Neural crest cell (in vitro differentiated cells): Measurements from ENCODE around the gene KCTD6. TPM values are rescaled to one million over a fixed set of nuclear protein-coding genes. Genes with fewer than 3 reads are reported as not detected.
"Not testable (repeated sequence)": the region's sequence is repeated elsewhere in the genome, so short reads cannot be mapped to it uniquely, and the experiment has no call there.

Source experiments
- DNase-seq: peaks from one replicate; pipeline ENCODE4 v3.0.0; 2021; ENCODE audit warnings: low read depth, mixed read lengths, low spot score
- H3K27ac Mint-ChIP-seq: one replicate; pipeline ENCODE4 v1.8.0; 2021; ENCODE audit warnings: mild to moderate bottlenecking, mixed read lengths; ENCODE audit not compliant: unreplicated experiment
- H3K27me3 Mint-ChIP-seq: 2 replicates; pipeline ENCODE4 v1.8.0; 2021; ENCODE audit warnings: low read depth, mild to moderate bottlenecking, mixed read lengths
- H3K36me3 Mint-ChIP-seq: 2 replicates; pipeline ENCODE4 v1.8.0; 2021; ENCODE audit warnings: low read depth, mild to moderate bottlenecking, mixed read lengths
- H3K4me1 Mint-ChIP-seq: 2 replicates; pipeline ENCODE4 v1.8.0; 2021; ENCODE audit warnings: mixed read lengths
- H3K4me3 Mint-ChIP-seq: one replicate; pipeline ENCODE4 v1.8.0; 2021; ENCODE audit warnings: mild to moderate bottlenecking, mixed read lengths
- H3K9me3 Mint-ChIP-seq: 2 replicates; pipeline ENCODE4 v1.8.0; 2021; ENCODE audit warnings: mixed read lengths
- CTCF ChIP-seq: fragments of 200-600 bp; sonication (generic); conservative IDR thresholded peaks from 2 replicates; pipeline ENCODE4 v1.5.0; 2021; ENCODE audit warnings: antibody characterized with exemption, mild to moderate bottlenecking
- total RNA-seq: library from RNA; stranded (reverse); gene quantifications from 2 replicates; pipeline ENCODE4 v1.2.1, GENCODE V29; 2021

The KCTD6 gene
- total RNA-seq, 1 donor from 2014 or later: 13.5 TPM

DNA sequence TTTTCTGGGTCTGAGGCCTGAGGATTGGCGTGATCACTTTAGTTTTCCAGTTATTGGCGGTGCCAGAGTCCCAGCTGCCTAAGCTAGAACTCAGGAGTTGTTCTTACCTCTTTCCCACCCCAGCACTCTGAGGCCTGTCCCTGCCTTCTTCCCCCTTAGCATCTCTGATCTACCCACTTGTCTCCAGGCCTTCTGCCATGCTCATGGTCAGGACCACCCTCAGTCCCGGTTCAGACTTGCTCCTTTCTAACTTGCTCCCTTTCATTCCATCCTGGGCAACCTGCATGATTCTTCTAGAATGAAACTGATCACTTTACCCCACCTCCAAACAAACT lies 29.4 kb downstream of the KCTD6 start:
- Mint-ChIP-seq H3K4me1 (peaks cover 25% of the 10 kb centered on the region), H3K9me3 (no peaks in the 10 kb centered on the region), H3K36me3 (no peaks in the 10 kb centered on the region), H3K27ac (peak overlapping the region; percentile 57), H3K27me3 (no peaks in the 10 kb centered on the region), H3K4me3 (no peak overlapping the region)
- DNase-seq: no peak
- no peak for TF ChIP-seq CTCF

DNA sequence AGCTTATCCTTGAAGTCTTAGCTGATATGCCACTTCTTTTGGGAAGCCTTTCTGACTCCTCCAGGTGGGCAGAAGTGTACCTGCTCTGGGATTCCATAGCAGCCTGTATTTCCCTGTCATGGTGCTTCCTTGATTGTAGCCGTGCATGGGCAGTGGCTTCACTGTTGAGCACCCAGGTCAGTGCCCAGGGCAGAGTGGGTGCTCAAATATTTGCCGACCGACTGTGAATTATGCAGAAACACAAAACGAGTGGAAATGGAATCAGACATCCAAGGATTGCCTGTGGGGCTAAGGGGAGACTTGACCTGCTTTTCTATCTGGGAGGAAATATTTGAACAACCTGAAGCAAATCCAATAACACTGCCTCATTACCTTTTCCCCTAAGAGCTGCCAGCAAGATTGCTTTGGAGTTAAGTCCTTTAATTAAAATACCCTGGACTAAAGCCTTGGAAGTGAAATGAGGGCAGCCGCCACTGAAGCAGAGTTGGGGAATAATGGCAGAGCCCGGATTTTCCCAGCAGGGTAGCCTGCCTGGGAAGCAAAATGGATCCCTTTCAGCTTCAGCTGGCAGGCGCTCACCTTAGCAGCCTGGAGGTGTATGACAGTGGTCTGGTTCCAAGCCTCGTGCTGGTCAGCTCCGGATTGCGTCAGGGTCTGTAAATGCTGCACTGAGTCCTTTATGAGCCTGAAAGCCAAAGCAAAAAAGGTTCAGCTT lies 30.2 kb downstream of the KCTD6 start:
- TF ChIP-seq CTCF: no peak
- peak overlapping the region; percentile 57 for H3K27ac Mint-ChIP-seq
- H3K36me3 Mint-ChIP-seq: no peaks in the 10 kb centered on the region
- H3K9me3 Mint-ChIP-seq: no peaks in the 10 kb centered on the region
- H3K4me1 Mint-ChIP-seq: peaks cover 25% of the 10 kb centered on the region
- H3K4me3 Mint-ChIP-seq: no peak overlapping the region
- DNase-seq: no peak
- no peaks in the 10 kb centered on the region for H3K27me3 Mint-ChIP-seq

DNA sequence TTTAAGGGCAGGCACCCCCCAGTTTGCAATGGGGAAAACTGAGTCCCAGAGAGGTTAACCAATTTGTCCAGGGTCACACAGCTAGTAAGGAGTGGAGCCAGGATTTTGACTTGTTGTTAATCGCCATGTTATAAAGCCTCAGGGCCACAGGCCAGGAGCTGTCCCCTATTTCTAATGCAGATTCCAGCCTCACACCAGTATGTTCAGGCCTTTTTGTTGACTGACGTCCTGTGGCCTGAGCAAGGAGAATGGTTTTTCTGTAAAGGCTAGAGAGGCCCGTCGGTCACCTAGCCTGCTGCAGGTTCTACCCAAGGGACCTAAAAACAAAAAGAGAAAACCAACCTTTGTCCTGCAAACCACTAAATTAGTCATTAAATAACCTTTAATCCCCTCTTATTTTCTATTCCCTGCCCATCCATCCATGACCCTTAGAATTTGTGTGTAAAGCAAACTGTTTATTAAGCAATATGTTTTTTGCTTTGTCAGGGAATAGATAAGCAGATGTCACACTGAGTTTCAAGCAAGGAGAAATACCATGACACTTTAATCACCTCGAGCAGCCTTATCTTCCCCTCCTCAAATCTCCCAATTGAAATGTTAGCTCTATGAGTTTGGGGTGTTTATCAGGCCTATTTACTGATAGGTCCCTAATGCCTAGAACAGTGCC lies 31.0 kb downstream of the KCTD6 start:
- no peak for TF ChIP-seq CTCF
- H3K27me3 Mint-ChIP-seq: no peaks in the 10 kb centered on the region
- DNase-seq: no peak
- no peak overlapping the region for H3K4me3 Mint-ChIP-seq
- H3K27ac Mint-ChIP-seq: no peak overlapping the region
- no peaks in the 10 kb centered on the region for H3K9me3 Mint-ChIP-seq
- no peaks in the 10 kb centered on the region for H3K36me3 Mint-ChIP-seq
- H3K4me1 Mint-ChIP-seq: peaks cover 25% of the 10 kb centered on the region

- H3K9me3 Mint-ChIP-seq: no peaks in the 10 kb centered on the region
- no peaks in the 10 kb centered on the region for H3K36me3 Mint-ChIP-seq
- TF ChIP-seq CTCF: no peak
- H3K4me3 Mint-ChIP-seq: no peak overlapping the region
- peaks cover 15% of the 10 kb centered on the region for H3K4me1 Mint-ChIP-seq
- H3K27me3 Mint-ChIP-seq: no peaks in the 10 kb centered on the region
- no peak overlapping the region for H3K27ac Mint-ChIP-seq
- DNase-seq: no peak
Observed at GRCh38 chr3:58524326-58524888, 32.5 kb downstream of the KCTD6 start.

DNA sequence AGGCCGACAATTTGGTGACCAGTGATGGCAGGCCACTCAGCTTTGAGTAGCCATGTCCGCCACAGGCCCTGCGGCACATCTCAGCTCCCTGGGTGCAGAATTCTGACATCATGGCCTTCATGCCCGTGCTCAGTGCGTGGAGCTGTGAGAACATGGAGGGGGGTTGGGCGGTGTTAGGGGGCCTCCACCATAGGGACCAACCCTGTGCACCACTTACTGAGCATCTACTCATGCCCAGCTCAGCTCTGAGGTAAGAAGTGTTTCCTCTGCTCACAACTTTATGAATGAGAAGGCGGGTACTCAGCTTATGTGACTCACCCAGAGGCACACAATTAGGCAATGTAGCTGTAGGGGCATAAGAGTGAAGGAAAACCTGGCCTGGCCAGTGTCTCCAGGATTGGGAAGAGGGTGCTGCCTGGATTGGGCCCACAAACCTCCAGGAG lies 34.6 kb downstream of the KCTD6 start:
- no peak for DNase-seq
- H3K9me3 Mint-ChIP-seq: no peaks in the 10 kb centered on the region
- peak overlapping the region; percentile 32 for H3K27ac Mint-ChIP-seq
- peaks cover 9% of the 10 kb centered on the region for H3K4me1 Mint-ChIP-seq
- H3K27me3 Mint-ChIP-seq: no peaks in the 10 kb centered on the region
- no peak overlapping the region for H3K4me3 Mint-ChIP-seq
- no peak for TF ChIP-seq CTCF
- no peaks in the 10 kb centered on the region for H3K36me3 Mint-ChIP-seq

- H3K36me3 Mint-ChIP-seq, H3K4me3 Mint-ChIP-seq, DNase-seq, H3K27ac Mint-ChIP-seq, H3K9me3 Mint-ChIP-seq, H3K27me3 Mint-ChIP-seq, H3K4me1 Mint-ChIP-seq: not testable (repeated sequence)
Observed at GRCh38 chr3:58527440-58527839, 35.5 kb downstream of the KCTD6 start.
